ENCODE results near the gene BCAS4. TPM values are rescaled to one million over a fixed set of nuclear protein-coding genes. Genes with fewer than 3 reads are reported as not detected.

The BCAS4 gene
- total RNA-seq, 1 donor, result 2.7 TPM

DNA sequence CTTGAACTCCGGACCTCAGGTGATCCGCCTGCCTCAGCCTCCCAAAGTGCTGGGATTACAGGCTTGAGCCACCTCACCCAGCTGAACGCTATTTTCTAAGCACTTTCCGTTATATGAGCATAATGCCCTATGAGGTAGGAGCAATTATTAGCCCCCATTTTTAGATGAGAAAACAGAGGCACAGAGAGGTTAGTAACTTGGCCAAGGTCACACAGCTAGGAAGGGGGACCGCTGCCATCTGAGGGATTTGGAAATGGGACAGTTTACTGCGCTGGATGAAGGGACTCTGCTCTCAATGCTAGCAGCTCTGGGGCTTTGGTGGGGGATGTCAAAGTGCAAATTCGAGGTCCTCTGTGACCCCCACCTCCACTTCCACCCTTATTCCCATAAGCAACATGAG is 62.5 kb downstream of the BCAS4 start:
- TF ChIP-seq, protein P1, sequence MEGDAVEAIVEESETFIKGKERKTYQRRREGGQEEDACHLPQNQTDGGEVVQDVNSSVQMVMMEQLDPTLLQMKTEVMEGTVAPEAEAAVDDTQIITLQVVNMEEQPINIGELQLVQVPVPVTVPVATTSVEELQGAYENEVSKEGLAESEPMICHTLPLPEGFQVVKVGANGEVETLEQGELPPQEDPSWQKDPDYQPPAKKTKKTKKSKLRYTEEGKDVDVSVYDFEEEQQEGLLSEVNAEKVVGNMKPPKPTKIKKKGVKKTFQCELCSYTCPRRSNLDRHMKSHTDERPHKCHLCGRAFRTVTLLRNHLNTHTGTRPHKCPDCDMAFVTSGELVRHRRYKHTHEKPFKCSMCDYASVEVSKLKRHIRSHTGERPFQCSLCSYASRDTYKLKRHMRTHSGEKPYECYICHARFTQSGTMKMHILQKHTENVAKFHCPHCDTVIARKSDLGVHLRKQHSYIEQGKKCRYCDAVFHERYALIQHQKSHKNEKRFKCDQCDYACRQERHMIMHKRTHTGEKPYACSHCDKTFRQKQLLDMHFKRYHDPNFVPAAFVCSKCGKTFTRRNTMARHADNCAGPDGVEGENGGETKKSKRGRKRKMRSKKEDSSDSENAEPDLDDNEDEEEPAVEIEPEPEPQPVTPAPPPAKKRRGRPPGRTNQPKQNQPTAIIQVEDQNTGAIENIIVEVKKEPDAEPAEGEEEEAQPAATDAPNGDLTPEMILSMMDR (IDR thresholded peaks at IDR 0.05; ENCODE audit: insufficient read depth, low read length), result no peak
- H3K4me3 ChIP-seq (ENCODE audit: low read depth, low read length), result no peak overlapping the region
- DNase-seq (ENCODE audit: low read depth), result no peak

DNA sequence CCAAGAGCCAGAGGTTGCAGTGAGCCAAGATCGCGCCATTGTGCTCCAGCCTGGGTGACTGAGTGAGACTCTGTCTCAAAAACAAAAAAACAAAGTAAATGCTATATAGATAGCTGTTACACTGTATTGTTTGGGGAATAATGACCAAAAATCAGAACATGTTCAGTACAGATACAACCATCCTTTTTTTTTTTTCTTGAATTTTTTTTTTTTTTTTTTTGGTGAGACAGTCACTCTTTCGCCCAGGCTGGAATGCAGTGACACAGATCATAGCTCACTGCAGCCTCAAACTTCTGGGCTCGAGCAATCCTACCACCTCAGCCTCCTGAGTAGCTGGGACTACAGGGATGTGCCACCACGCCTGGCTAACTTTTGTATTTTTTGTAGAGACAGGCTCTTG is 63.7 kb downstream of the BCAS4 start:
- no peak overlapping the region for H3K4me3 ChIP-seq (ENCODE audit: low read depth, low read length)
- no peak for DNase-seq (ENCODE audit: low read depth)
- TF ChIP-seq, protein P1 (IDR thresholded peaks at IDR 0.05; ENCODE audit: insufficient read depth, low read length), result no peak

DNA sequence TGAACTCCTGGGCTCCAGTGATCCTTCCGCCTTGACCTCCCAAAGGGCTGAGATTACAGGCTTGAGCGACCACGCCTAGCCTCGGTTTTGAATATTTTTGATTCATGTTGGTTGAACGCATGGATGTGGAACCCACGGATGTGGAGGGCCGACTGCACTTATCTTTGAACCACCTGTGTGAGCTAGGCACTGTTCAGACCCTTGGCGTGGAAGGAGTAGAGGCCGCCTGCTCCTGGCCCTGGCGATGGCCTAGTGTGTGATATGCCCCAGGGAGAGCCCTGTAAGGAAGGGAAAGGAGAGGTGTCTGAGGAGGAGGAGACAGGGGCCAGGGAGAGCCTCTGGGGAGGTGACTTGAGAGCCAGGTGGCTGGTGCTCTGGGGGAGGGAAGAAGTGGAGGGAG is 64.3 kb downstream of the BCAS4 start:
- TF ChIP-seq, protein P1 (IDR thresholded peaks at IDR 0.05; ENCODE audit: insufficient read depth, low read length), result no peak
- DNase-seq (ENCODE audit: low read depth), result no peak
- H3K4me3 ChIP-seq (ENCODE audit: low read depth, low read length), result no peak overlapping the region

DNA sequence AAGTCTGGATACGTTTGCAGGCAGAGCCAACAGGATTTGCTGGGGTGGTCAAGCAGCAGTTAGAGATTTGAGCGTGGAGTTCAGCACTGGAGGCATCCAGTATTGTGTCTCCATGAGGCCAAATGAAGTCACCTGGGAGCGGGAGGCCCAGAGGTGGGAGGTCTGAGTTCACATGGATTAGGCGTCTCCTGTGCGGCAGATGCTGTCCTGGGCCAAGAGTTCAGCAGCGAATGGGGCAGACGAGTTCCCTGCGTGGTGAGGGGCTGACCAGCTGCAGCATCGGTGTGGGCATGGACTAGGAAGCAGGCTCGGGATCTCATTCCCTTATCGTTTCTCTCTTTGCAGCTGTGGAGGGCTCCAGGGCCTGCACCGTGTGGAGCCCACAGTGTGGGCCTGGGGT is 66.2 kb downstream of the BCAS4 start:
- TF ChIP-seq, protein P1 (IDR thresholded peaks at IDR 0.05; ENCODE audit: insufficient read depth, low read length), result no peak
- no peak overlapping the region for H3K4me3 ChIP-seq (ENCODE audit: low read depth, low read length)
- DNase-seq (ENCODE audit: low read depth), result no peak

DNA sequence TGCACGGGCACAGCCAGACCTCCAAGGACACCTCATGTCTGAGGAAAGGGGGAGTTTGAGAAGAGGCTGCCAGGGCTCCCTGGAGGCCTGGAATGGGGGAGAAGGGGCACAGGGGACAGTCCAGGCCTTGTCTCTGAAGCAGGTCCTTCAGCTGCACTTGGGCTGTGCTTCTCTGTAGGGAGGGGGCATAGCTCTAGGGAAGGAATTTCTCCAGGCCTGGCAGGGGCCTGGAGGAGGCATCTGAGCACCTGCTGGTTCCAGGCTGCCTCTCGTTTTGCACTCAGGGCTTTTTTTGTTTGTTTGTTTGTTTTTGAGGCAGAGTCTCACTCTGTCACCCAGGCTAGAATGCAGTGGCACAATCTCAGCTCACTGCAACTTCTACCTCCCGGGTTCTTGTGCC is 67.7 kb downstream of the BCAS4 start:
- DNase-seq (ENCODE audit: low read depth), result no peak
- TF ChIP-seq, protein P1 (IDR thresholded peaks at IDR 0.05; ENCODE audit: insufficient read depth, low read length), result no peak
- no peak overlapping the region for H3K4me3 ChIP-seq (ENCODE audit: low read depth, low read length)

DNA sequence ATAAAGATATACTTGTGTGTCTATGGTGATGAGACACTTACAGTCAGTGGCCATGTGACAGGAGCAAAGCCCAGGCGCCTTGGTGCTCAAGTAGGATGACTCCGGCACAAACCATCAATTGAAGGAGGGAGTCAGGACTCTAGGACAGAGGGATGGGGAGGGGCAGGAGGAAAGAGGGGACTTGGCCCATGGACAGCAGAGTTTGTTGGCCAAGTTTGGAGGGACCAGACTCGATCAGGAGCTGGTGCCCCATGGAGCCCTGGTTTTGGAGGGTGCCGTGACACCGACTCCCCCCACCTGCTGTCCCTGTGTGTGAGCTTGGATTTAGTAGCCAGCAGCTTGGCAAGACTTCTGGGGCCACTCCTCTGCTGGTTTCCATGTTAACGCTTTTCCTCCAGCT is 70.3 kb downstream of the BCAS4 start:
- H3K4me3 ChIP-seq (ENCODE audit: low read depth, low read length), result no peak overlapping the region
- TF ChIP-seq, protein P1 (IDR thresholded peaks at IDR 0.05; ENCODE audit: insufficient read depth, low read length), result no peak
- DNase-seq (ENCODE audit: low read depth), result no peak

DNA sequence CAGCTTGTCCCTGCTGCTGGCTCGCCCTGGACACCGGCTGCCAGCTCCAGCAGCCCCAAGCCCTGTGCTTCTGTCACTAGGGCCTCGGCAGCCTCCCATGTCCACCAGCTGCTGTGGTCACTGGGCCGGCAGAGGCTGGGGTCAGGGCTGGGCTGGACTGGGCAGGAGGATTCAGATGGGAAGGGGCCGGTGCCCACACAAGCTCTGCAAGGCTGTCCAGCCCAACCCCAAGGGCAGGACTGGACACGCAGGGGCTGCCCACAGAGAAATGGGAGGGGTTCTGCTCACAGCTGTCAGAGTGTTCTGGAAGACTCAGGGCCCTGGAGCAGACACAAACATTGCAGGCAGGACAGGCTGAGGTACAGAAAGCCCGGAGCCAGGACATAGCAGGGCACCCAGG is 70.7 kb downstream of the BCAS4 start:
- TF ChIP-seq, protein P1 (IDR thresholded peaks at IDR 0.05; ENCODE audit: insufficient read depth, low read length), result no peak
- H3K4me3 ChIP-seq (ENCODE audit: low read depth, low read length), result no peak overlapping the region
- no peak for DNase-seq (ENCODE audit: low read depth)

Measured in fibroblast of the aortic adventitia (primary cell).